Upper lobe of left lung (tissue), 4 donors: Measurements from ENCODE around the gene CFLAR.

Experiments used
- CTCF ChIP-seq, 6 experiments: fragments of 450-650 bp in 4 of 6; fragments of 200-600 bp in 2 of 6; sonication (generic) in 2 of 6; IDR thresholded peaks; one replicate each; pipeline ENCODE4 v1.5.1; 2016 to 2019; ENCODE audit warnings: antibody characterized with exemption in 6 of 6
- POLR2A ChIP-seq, 4 donors: fragments of 450-650 bp; IDR thresholded peaks; one replicate each; pipeline ENCODE4 v1.5.1; 2016 to 2017; ENCODE audit warnings: antibody characterized with exemption in 4 of 4, mild to moderate bottlenecking in 2 of 4

GRCh38 chr2:201090574-201090973 is 25.4 kb upstream of the CFLAR start:
- TF ChIP-seq CTCF (IDR thresholded peaks at IDR 0.05) (no peak), POLR2A (IDR thresholded peaks at IDR 0.05) (no peak)
